MM.1S (cell line): ENCODE measurements around the gene EXOC1L.

Source experiments
- DNase-seq: peaks from one replicate; pipeline ENCODE4 v3.0.0-alpha.2; 2015
- H2AFZ ChIP-seq: fragments of 300-600 bp; sonication (generic); 2 replicates; pipeline ENCODE4 v1.6.0; 2016; ENCODE audit warnings: antibody characterized with exemption, low read length
- H3F3A ChIP-seq: fragments of 300-600 bp; sonication (generic); 2 replicates; pipeline ENCODE4 v1.6.1; 2016; ENCODE audit warnings: mild to moderate bottlenecking, antibody characterized with exemption, low read length, moderate library complexity, mixed read lengths; ENCODE audit not compliant: insufficient read depth
- H3K27ac ChIP-seq: fragments of 300-600 bp; sonication (generic); 2 replicates; pipeline ENCODE4 v1.5.1; 2016; ENCODE audit warnings: mild to moderate bottlenecking, low read length
- H3K27me3 ChIP-seq: fragments of 300-600 bp; sonication (generic); replicated peaks from 2 replicates; pipeline ENCODE4 v1.6.0; 2016; ENCODE audit warnings: low read length; ENCODE audit not compliant: insufficient read depth
- H3K36me3 ChIP-seq: fragments of 300-600 bp; sonication (generic); replicated peaks from 2 replicates; pipeline ENCODE4 v1.6.1; 2016; ENCODE audit warnings: mild to moderate bottlenecking, low read length, mixed read lengths; ENCODE audit not compliant: insufficient read depth
- H3K4me1 ChIP-seq: fragments of 300-600 bp; sonication (generic); 2 replicates; pipeline ENCODE4 v1.6.1; 2016; ENCODE audit warnings: low read length, mixed read lengths
- H3K4me2 ChIP-seq: fragments of 300-600 bp; sonication (generic); 2 replicates; pipeline ENCODE4 v1.6.0; 2016; ENCODE audit warnings: low read depth, low read length
- H3K4me3 ChIP-seq: fragments of 300-600 bp; sonication (generic); 2 replicates; pipeline ENCODE4 v1.5.1; 2016; ENCODE audit warnings: low read length, mixed read lengths
- H3K79me2 ChIP-seq: fragments of 300-600 bp; sonication (generic); 2 replicates; pipeline ENCODE4 v1.6.1; 2016; ENCODE audit warnings: mixed run types, low read length, mixed read lengths
- H3K9ac ChIP-seq: fragments of 300-600 bp; sonication (generic); 2 replicates; pipeline ENCODE4 v1.6.1; 2016; ENCODE audit warnings: low read length, mixed read lengths
- H3K9me2 ChIP-seq: fragments of 300-600 bp; sonication (generic); replicated peaks from 2 replicates; pipeline ENCODE4 v1.6.1; 2016; ENCODE audit warnings: mild to moderate bottlenecking, low read length, mixed read lengths; ENCODE audit not compliant: insufficient read depth
- H3K9me3 ChIP-seq: fragments of 300-600 bp; sonication (generic); replicated peaks from 2 replicates; pipeline ENCODE4 v1.6.1; 2016; ENCODE audit warnings: mild to moderate bottlenecking, low read length, mixed read lengths; ENCODE audit not compliant: insufficient read depth
- H4K20me1 ChIP-seq: fragments of 300-600 bp; sonication (generic); 2 replicates; pipeline ENCODE4 v1.6.1; 2016; ENCODE audit warnings: mild to moderate bottlenecking, low read length, moderate library complexity, mixed read lengths; ENCODE audit not compliant: insufficient read depth
- CTCF ChIP-seq: fragments of 300-600 bp; sonication (generic); IDR thresholded peaks from 2 replicates; pipeline ENCODE4 v1.5.1; 2016; ENCODE audit warnings: antibody characterized with exemption, low read length, mixed read lengths
- EZH2 ChIP-seq: fragments of 300-600 bp; sonication (generic); optimal IDR thresholded peaks from 2 replicates; pipeline ENCODE3; 2017; ENCODE audit warnings: low read depth, mild to moderate bottlenecking, antibody characterized with exemption, low read length, mixed read lengths
- EZH2phosphoT487 ChIP-seq: fragments of 300-600 bp; sonication (generic); IDR thresholded peaks from 2 replicates; pipeline ENCODE4 v1.6.1; 2018; ENCODE audit warnings: antibody characterized with exemption, low read length

Gene EXOC1L

GRCh38 chr4:55851885-55852284 lies 32.3 kb downstream of the EXOC1L start:
- H3K27ac ChIP-seq = no peak overlapping the region
- H3K9me2 ChIP-seq = no peaks in the 10 kb centered on the region
- H3K4me1 ChIP-seq = 0 out of 2 replicates have a peak, but pooled peaks cover 5% of the 10 kb centered on the region
- H3K9ac ChIP-seq = no peak overlapping the region
- no peak for TF ChIP-seq EZH2
- no peak overlapping the region for H3K4me3 ChIP-seq
- no peaks in the 10 kb centered on the region for H4K20me1 ChIP-seq
- no peaks in the 10 kb centered on the region for H3K9me3 ChIP-seq
- no peak overlapping the region for H3K4me2 ChIP-seq
- H3K36me3 ChIP-seq = no peaks in the 10 kb centered on the region
- no peak overlapping the region for H2AFZ ChIP-seq
- H3F3A ChIP-seq = no peaks in the 10 kb centered on the region
- no peak for DNase-seq
- peaks cover 29% of the 10 kb centered on the region for H3K79me2 ChIP-seq
- no peaks in the 10 kb centered on the region for H3K27me3 ChIP-seq

GRCh38 chr4:55853484-55854046 lies 34.0 kb downstream of the EXOC1L start, which contains the start of gene EXOC1:
TSS of gene EXOC1 (plus strand) at chr4:55853648. CDS start at chr4:55858324, 4,676 bp downstream.
- Histone ChIP-seq H3K27ac (peak within 1 kb of the TSS; percentile 30; the same call in 1 of the 2 replicates), H3K4me2 (peak within 1 kb of the TSS; percentile 89), H3K79me2 (peaks cover 31% of the 10 kb centered on the region), H2AFZ (peak within 1 kb of the TSS; percentile 70), H4K20me1 (no peaks in the 10 kb centered on the region), H3K9ac (peak within 1 kb of the TSS; percentile 83), H3K4me3 (peak within 1 kb of the TSS; percentile 92), H3K9me2 (no peaks in the 10 kb centered on the region), H3K27me3 (no peaks in the 10 kb centered on the region), H3K36me3 (no peaks in the 10 kb centered on the region), H3F3A (no peaks in the 10 kb centered on the region), H3K4me1 (0 out of 2 replicates have a peak, but pooled peaks cover 5% of the 10 kb centered on the region), H3K9me3 (no peaks in the 10 kb centered on the region)
- TF ChIP-seq CTCF = no peak
- TF ChIP-seq EZH2 = no peak
- no peak for TF ChIP-seq EZH2phosphoT487
- peak; percentile 95 for DNase-seq

- DNase-seq = no peak
- no peaks in the 10 kb centered on the region for H3K27me3 ChIP-seq
- no peak overlapping the region for H2AFZ ChIP-seq
- no peaks in the 10 kb centered on the region for H4K20me1 ChIP-seq
- 0 out of 2 replicates have a peak, but pooled peaks cover 5% of the 10 kb centered on the region for H3K4me1 ChIP-seq
- peak overlapping the region; percentile 92 for H3K4me3 ChIP-seq
- H3K9me3 ChIP-seq = no peaks in the 10 kb centered on the region
- H3K27ac ChIP-seq = no peak overlapping the region
- TF ChIP-seq EZH2phosphoT487 = no peak
- no peak for TF ChIP-seq CTCF
- TF ChIP-seq EZH2 = no peak
- peak overlapping the region; percentile 89 for H3K4me2 ChIP-seq
- H3F3A ChIP-seq = no peaks in the 10 kb centered on the region
- H3K79me2 ChIP-seq = peaks cover 32% of the 10 kb centered on the region
- H3K9me2 ChIP-seq = no peaks in the 10 kb centered on the region
- H3K36me3 ChIP-seq = no peaks in the 10 kb centered on the region
- peak overlapping the region; percentile 83; the same call in 1 of the 2 replicates for H3K9ac ChIP-seq
These were observed 34.5 kb downstream of the EXOC1L start for GRCh38 chr4:55854129-55854528.

GRCh38 chr4:55857586-55857985 lies 38.0 kb downstream of the EXOC1L start:
- Histone ChIP-seq H3K9ac (no peak overlapping the region), H3K4me1 (0 out of 2 replicates have a peak, but pooled peaks cover 5% of the 10 kb centered on the region), H3K27ac (no peak overlapping the region), H3K79me2 (peaks cover 32% of the 10 kb centered on the region), H2AFZ (no peak overlapping the region), H3K4me2 (no peak overlapping the region), H3F3A (no peaks in the 10 kb centered on the region), H3K36me3 (no peaks in the 10 kb centered on the region), H3K9me3 (no peaks in the 10 kb centered on the region), H3K9me2 (no peaks in the 10 kb centered on the region), H3K27me3 (no peaks in the 10 kb centered on the region), H3K4me3 (no peak overlapping the region), H4K20me1 (no peaks in the 10 kb centered on the region)
- TF ChIP-seq EZH2phosphoT487 = no peak
- no peak for TF ChIP-seq CTCF
- no peak for TF ChIP-seq EZH2
- no peak for DNase-seq
